Measurements from ENCODE around the gene PRSS27.

The PRSS27 gene

DNA sequence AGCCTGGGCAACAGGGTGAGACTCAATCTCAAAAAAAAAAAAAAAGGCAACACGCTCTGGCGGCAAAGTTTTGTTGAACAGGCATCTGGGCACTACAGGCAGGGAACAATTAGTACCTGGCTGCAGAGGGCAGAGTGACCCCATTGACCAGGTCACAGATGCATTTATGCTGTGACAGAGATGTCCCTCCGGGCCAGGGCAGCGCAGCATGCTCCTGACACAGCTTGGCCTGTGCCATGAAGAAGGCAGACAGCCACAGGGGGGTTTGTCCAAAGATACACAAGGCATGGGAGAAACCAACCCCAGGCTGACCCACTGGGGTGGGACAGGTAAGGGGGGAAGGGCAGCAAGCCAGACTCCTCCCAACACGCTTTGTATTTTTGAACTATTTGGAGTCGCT is 24.7 kb upstream of the PRSS27 start:
- H4K20me1 ChIP-seq (ENCODE audit: control insufficient read depth, insufficient read depth, low read depth, low read length) = no peaks in the 10 kb centered on the region
- H3K4me3 ChIP-seq (ENCODE audit: low read length) = no peak overlapping the region
- H3K4me1 ChIP-seq (ENCODE audit: control insufficient read depth, low read length) = 0 out of 2 replicates have a peak, but pooled peaks cover 4% of the 10 kb centered on the region
- H3K9me2 ChIP-seq (replicated peaks; ENCODE audit: control insufficient read depth, low read length) = no peaks in the 10 kb centered on the region
- H3K9me3 ChIP-seq (ENCODE audit: control insufficient read depth, insufficient read depth, low read length) = no peaks in the 10 kb centered on the region
- peaks cover 8% of the 10 kb centered on the region for H3K36me3 ChIP-seq (ENCODE audit: control insufficient read depth, low read length)
- no peak overlapping the region for H3K4me2 ChIP-seq (ENCODE audit: low read length)
- H3K27me3 ChIP-seq (ENCODE audit: control insufficient read depth, low read length) = no peaks in the 10 kb centered on the region
- TF ChIP-seq, protein P1, sequence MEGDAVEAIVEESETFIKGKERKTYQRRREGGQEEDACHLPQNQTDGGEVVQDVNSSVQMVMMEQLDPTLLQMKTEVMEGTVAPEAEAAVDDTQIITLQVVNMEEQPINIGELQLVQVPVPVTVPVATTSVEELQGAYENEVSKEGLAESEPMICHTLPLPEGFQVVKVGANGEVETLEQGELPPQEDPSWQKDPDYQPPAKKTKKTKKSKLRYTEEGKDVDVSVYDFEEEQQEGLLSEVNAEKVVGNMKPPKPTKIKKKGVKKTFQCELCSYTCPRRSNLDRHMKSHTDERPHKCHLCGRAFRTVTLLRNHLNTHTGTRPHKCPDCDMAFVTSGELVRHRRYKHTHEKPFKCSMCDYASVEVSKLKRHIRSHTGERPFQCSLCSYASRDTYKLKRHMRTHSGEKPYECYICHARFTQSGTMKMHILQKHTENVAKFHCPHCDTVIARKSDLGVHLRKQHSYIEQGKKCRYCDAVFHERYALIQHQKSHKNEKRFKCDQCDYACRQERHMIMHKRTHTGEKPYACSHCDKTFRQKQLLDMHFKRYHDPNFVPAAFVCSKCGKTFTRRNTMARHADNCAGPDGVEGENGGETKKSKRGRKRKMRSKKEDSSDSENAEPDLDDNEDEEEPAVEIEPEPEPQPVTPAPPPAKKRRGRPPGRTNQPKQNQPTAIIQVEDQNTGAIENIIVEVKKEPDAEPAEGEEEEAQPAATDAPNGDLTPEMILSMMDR (IDR thresholded peaks at IDR 0.05; ENCODE audit: low read depth, low read length, poor library complexity, severe bottlenecking) = no peak
- no peak overlapping the region for H3K27ac ChIP-seq (ENCODE audit: low read depth, low read length)
- peaks cover 6% of the 10 kb centered on the region for H3K79me2 ChIP-seq (ENCODE audit: control insufficient read depth, low read length)
- no peaks in the 10 kb centered on the region for H3F3A ChIP-seq (ENCODE audit: control insufficient read depth, insufficient read depth)

DNA sequence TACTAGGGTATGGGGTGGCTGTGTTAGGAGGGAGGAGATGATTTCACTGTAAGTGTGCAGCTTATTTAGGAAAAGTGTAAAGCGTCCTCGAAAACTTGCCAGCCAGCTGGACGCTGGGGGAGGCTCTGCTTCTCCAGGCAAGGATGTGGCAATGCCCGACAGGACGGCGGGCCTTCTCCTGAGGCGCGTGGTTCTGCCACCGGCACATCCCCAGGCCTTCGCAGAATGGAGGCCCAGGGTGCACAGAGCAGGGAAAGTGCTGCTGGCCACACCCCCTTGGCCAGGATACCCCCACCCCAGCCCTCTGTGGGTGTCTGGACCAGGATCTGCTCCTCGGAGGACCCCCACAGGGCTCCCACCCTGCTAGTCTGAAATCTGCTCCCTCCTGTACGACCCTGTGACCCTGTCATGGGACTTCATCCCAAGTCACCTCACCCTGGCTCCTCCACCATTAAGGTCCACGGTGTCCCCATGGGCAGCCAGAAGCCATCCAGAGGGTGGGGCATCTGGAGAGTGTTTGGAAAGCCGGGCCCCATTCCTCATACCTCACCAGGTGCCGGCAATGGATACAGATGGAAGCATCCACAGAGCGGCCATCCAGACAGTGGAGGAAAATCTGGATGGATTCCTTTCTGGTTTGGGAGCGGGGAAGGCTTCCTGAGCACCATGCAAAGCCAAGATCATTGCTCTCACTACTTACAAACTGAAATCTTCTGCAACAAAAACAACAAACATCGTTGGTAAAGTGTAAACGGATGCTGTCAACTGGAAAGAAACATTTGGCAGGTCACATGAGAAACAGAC is 23.2 kb upstream of the PRSS27 start:
- H3K9me2 ChIP-seq (replicated peaks; ENCODE audit: control insufficient read depth, low read length) = no peaks in the 10 kb centered on the region
- H4K20me1 ChIP-seq (ENCODE audit: control insufficient read depth, insufficient read depth, low read depth, low read length) = no peaks in the 10 kb centered on the region
- no peaks in the 10 kb centered on the region for H3F3A ChIP-seq (ENCODE audit: control insufficient read depth, insufficient read depth)
- no peaks in the 10 kb centered on the region for H3K9me3 ChIP-seq (ENCODE audit: control insufficient read depth, insufficient read depth, low read length)
- H3K27ac ChIP-seq (ENCODE audit: low read depth, low read length) = no peak overlapping the region
- no peak overlapping the region for H3K4me3 ChIP-seq (ENCODE audit: low read length)
- no peaks in the 10 kb centered on the region for H3K27me3 ChIP-seq (ENCODE audit: control insufficient read depth, low read length)
- no peaks in the 10 kb centered on the region for H3K79me2 ChIP-seq (ENCODE audit: control insufficient read depth, low read length)
- 0 out of 2 replicates have a peak, but pooled peaks cover 3% of the 10 kb centered on the region for H3K4me1 ChIP-seq (ENCODE audit: control insufficient read depth, low read length)
- no peak overlapping the region for H3K4me2 ChIP-seq (ENCODE audit: low read length)
- H3K36me3 ChIP-seq (ENCODE audit: control insufficient read depth, low read length) = no peaks in the 10 kb centered on the region
- no peak for TF ChIP-seq EZH2phosphoT487 (IDR thresholded peaks at IDR 0.05; ENCODE audit: borderline replicate concordance, low read length)
- TF ChIP-seq, protein P1 (IDR thresholded peaks at IDR 0.05; ENCODE audit: low read depth, low read length, poor library complexity, severe bottlenecking) = no peak

DNA sequence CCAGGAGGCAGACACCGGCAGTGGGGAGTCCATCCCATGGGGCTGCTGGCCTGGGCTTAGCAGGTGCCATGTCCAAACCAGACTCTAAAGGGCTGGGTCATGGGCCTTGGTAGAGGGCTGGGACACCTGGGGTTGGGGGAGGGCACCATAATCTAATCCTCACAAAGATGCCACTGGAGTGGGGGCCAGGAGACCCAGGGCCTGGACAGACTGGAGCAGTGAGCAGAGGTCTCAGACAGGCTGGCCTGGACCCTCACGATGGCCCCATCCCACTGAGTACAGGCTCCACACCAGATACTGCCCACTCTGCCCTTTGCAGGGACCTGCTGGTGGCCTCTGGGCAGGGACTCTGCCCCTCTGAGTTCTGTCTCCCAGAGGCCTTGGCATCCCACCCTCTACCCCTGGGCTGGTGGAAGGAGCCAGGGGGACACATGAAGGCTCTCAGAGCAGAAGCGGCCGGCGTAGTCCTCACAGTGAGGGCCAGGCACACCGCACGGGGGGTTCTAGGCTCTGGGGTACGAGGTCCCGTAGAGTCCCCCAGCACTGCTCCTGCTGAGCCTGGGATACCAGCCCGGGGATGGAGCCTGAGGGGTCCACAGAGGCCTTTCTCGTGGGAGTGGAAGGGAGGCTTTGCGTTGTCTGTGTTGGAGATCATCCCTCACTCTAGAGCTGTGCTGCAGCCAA is 22.4 kb upstream of the PRSS27 start:
- no peak overlapping the region for H3K27ac ChIP-seq (ENCODE audit: low read depth, low read length)
- H3K27me3 ChIP-seq (ENCODE audit: control insufficient read depth, low read length) = no peaks in the 10 kb centered on the region
- H3K79me2 ChIP-seq (ENCODE audit: control insufficient read depth, low read length) = no peaks in the 10 kb centered on the region
- H3K36me3 ChIP-seq (ENCODE audit: control insufficient read depth, low read length) = no peaks in the 10 kb centered on the region
- no peaks in the 10 kb centered on the region for H3F3A ChIP-seq (ENCODE audit: control insufficient read depth, insufficient read depth)
- no peak overlapping the region for H3K4me3 ChIP-seq (ENCODE audit: low read length)
- 0 out of 2 replicates have a peak, but pooled peaks cover 3% of the 10 kb centered on the region for H3K4me1 ChIP-seq (ENCODE audit: control insufficient read depth, low read length)
- H4K20me1 ChIP-seq (ENCODE audit: control insufficient read depth, insufficient read depth, low read depth, low read length) = no peaks in the 10 kb centered on the region
- no peak overlapping the region for H3K4me2 ChIP-seq (ENCODE audit: low read length)
- H3K9me3 ChIP-seq (ENCODE audit: control insufficient read depth, insufficient read depth, low read length) = no peaks in the 10 kb centered on the region
- no peaks in the 10 kb centered on the region for H3K9me2 ChIP-seq (replicated peaks; ENCODE audit: control insufficient read depth, low read length)
- TF ChIP-seq EZH2phosphoT487 (IDR thresholded peaks at IDR 0.05; ENCODE audit: borderline replicate concordance, low read length) = no peak
- TF ChIP-seq, protein P1 (IDR thresholded peaks at IDR 0.05; ENCODE audit: low read depth, low read length, poor library complexity, severe bottlenecking) = no peak

Measured in DOHH2 (cell line).